HG02973 (cell line): ENCODE data around the gene CPZ.

Source experiments
- ATAC-seq: cut with Tn5 transposase; IDR thresholded peaks from one replicate; pipeline ENCODE4 v1.9.1; 2021; ENCODE audit warnings: moderate library complexity; ENCODE audit not compliant: unreplicated experiment

Gene CPZ

DNA sequence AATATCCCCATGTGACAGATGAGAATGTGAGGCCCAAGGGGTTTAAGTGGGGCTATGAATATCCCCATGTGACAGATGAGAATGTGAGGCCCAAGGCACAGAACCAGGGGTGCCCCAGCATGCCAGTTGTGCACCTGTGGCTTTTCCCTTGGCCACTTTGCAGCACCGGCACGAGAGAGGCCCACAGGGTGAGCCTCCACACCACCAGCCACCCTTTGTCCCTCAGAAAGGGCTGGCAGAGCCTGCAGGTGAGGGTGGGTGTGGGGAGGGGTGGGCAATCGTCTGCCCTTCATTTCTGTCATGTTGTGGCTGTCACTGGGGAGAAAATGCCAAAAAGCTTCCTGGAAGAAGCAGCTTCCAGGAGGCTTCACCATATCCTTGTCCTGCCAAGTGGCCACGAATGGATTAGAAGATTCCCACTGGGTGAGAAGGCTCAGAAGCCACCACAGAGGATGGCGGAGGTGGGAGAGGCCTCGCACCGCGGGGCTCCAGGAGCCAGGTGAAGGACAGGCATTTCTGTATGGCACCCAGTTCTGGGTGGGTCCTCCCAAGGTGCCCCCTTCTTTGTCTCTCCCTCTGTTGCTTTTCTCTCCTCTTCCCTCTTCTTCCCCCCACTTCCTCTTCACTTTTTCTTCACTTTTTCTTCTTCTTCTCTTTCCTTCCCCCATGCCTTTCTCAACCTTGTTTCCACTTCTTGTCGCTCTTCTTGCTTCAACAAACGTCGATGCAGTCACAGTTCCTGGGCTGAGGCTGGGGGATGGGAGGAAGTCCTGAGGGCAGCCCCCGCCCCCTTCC, 12.8 kb upstream of the CPZ start:
- no peak for ATAC-seq

DNA sequence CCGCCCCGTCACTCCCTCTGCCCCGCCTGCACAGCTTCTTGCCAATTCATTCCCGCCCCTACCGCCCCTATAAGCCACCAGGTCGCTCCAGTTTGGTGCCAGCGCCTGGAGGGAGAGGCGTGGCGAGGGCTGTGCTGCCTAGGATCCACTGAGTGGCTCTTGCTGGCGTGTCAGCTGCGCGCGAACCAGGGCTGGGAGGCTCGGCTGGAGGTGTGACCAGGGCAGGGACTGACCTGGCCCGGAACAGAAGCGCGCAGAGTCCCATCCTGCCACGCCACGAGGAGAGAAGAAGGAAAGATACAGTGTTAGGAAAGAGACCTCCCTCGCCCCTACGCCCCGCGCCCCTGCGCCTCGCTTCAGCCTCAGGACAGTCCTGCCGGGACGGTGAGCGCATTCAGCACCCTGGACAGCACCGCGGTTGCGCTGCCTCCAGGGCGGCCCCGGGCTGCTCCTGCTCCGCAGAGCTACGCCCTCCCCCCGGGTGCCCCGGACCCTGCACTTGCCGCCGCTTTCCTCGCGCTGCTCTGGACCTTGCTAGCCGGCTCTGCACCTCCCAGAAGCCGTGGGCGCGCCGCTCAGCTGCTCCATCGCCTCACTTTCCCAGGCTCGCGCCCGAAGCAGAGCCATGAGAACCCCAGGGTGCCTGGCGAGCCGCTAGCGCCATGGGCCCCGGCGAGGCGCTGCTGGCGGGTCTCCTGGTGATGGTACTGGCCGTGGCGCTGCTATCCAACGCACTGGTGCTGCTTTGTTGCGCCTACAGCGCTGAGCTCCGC, 12.1 kb upstream of the CPZ start, which contains the start of gene GPR78:
Gene GPR78, plus strand, starts transcription at position 72 of the 773 bp plus-strand sequence. Its CDS starts 591 bp downstream, at position 663.
- no peak for ATAC-seq

DNA sequence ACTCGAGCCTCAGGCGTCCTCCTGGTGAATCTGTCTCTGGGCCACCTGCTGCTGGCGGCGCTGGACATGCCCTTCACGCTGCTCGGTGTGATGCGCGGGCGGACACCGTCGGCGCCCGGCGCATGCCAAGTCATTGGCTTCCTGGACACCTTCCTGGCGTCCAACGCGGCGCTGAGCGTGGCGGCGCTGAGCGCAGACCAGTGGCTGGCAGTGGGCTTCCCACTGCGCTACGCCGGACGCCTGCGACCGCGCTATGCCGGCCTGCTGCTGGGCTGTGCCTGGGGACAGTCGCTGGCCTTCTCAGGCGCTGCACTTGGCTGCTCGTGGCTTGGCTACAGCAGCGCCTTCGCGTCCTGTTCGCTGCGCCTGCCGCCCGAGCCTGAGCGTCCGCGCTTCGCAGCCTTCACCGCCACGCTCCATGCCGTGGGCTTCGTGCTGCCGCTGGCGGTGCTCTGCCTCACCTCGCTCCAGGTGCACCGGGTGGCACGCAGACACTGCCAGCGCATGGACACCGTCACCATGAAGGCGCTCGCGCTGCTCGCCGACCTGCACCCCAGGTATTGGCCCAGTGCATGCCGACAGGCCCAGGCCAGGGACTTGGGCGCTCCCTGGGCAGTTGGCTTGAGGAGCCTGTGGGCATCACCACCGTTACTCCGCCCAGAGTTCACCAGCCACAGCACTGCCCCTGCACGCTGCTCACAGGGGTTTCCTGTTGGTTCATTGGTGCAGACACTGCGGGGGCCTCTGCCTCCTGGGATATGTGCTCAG, 11.3 kb upstream of the CPZ start:
- ATAC-seq, result no peak

DNA sequence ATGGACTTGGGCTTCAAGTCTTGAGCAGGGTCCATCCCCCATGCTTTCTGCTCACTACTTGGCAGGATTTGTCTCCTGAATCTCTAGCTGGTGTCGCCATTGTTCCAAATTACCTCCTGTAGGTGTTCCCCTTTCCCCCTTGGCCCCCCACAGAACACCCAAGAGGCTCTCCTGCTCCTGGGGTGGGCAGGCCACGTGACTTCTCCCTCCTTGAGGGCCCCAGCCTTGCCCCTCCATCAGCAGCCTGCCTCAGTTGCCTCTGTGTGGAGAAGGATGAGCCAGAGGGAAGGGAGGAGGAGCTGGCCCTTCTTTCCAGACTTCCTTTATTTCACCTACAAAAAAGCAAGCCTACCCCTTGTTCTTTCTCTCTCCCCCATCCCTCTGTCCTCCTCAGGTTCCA, 10.5 kb upstream of the CPZ start:
- no peak for ATAC-seq

DNA sequence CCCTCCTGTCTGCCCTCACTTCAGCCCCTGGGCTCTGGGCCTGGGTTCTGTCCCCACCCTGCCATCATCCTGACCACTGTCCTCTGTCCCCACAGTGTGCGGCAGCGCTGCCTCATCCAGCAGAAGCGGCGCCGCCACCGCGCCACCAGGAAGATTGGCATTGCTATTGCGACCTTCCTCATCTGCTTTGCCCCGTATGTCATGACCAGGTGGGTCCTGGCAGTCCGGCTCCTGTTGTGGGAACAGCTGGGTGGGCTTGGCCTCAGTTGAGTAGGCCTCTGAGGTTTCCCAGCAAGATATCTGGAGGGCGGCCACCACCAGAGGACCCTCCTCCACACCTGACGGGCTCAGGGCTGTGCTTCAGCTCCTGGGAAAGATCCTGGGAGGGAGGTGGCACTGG, 10.1 kb upstream of the CPZ start:
- ATAC-seq, result no peak

DNA sequence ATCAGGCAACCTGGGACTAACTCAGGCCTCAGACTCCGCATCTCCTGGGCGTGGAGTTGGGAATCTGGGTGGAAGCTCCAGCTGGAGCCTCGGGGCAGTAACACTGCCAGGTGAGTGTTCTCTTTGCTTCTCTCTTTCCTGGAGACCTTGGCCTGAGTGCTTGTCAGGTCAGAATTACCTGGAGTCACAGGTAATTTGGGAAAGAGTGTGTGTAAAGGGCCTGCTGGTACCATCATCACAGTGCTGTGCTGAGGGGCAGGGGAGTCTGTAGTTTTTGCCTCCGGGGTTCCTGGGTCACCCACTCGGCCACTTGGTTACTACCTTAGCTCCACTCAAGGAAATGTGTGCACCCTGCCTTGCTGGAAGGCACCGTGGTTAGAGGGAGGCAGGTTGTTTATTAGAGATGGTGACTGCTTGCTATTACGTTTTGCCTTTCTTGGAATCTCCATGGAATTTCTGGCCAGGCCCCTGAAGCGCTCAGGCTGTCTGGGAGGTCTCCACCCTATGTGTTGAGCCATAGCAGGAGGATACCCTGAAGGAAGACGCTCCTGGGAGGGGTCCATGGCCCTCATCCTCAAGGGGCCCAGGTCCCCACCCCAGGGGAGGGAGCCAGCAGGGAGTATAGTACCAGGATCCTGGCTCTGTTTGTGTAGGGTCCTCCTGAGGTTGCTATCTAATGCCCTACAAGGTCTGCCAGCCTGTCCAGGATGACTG, 9.5 kb upstream of the CPZ start:
- no peak for ATAC-seq

DNA sequence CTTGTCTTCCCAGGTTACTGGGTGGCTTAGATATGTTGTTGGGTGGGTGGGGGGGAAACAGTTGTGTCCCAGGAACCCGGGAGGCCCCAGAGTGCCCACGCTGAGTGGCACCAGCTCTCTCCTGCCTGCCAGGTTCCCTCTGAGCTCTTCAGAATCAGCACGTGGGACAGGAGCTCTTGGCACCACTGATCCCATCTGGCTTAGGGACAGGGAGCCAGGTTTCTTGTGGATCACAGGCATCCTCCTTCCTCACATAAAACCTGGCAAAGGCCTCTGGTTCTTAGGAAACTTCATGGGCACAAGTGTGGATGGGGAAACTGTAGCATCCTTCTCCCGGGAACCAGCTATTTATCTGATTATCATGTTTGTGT, 8.9 kb upstream of the CPZ start:
- ATAC-seq, result no peak

DNA sequence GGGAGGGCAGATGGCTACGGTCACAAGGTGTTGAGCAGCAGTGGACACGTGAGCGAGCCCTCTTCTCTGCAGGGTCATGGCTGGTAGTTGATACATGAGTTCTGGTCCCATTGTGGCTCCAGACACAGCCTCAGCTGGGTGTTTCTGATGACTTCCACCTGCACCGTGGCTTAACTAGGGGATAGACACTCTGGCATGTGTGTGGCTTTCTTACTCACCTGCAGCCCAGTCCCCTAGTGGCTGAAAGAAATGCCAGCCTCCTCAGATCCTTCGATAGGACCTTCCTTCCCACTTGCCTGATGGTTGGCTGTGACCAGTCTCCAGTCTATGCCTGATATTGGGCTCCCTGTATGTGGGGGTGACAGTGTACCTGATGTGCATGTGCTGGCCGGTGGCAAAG, 7.4 kb upstream of the CPZ start:
- no peak for ATAC-seq

DNA sequence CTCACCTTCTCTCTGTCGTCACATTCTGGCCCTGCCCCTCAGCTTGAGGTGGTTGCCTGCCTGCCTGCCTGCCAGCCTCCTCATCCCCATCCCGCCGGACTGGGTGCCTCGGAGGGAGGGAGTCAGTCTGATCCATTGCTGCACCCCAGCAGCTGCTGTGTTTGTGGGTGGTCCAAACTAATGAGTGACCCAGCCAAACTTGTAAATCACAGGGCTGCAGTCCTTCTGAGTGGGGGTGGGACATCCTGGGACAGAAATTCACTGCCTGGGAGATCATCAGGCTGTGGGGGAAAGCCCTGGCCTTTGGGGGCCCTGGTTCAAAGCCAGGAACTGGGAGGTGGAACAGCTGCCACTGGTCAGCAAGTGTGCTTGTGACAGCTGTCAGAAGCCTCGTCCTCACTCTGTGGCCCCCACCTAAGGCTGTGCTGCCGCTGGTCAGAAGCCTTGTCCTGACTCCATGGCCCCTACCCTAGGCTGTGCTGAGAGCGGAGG, 6.8 kb upstream of the CPZ start:
- ATAC-seq, result no peak

DNA sequence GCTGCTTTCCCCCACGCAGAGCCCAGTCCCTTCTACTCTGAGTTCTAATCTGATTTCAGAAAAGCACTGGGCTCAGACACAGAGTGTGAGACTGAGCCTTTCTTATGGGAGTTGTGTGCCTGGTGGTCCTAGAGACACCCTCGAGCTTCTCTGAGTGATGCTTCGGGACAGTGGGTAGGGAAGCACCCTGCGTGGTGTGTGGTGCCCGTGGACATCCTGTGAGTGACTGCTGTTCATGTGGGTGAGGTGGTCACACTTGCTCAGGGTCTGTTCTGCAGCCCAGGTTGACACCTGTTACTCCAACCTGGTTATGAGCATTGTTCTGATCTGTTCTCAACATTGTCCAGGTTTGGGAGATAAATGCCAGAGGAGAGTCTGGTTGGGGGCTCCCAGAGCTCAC, 6.3 kb upstream of the CPZ start:
- ATAC-seq, result no peak

DNA sequence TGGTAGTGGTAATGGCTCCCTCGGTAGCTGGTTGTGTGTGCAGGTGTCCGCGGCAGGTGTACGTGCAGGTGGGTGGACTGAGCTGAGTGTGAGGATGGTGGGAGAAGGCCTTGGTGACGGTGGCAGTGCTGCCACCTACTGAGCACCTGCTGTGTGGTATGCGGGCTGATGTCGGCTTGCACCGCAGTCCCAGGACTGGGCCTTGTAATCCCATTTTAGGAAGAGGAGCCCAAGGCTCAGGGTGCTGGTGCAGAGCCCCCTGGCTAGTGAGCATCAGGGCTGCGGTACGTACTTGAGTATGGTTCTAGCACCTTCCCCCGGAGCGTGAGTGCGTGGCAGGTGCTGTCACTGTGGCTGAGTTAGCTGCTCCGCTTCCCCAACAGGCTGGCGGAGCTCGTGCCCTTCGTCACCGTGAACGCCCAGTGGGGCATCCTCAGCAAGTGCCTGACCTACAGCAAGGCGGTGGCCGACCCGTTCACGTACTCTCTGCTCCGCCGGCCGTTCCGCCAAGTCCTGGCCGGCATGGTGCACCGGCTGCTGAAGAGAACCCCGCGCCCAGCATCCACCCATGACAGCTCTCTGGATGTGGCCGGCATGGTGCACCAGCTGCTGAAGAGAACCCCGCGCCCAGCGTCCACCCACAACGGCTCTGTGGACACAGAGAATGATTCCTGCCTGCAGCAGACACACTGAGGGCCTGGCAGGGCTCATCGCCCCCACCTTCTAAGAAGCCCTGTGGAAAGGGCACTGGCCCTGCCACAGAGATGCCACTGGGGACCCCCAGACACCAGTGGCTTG, 5.7 kb upstream of the CPZ start:
- no peak for ATAC-seq

DNA sequence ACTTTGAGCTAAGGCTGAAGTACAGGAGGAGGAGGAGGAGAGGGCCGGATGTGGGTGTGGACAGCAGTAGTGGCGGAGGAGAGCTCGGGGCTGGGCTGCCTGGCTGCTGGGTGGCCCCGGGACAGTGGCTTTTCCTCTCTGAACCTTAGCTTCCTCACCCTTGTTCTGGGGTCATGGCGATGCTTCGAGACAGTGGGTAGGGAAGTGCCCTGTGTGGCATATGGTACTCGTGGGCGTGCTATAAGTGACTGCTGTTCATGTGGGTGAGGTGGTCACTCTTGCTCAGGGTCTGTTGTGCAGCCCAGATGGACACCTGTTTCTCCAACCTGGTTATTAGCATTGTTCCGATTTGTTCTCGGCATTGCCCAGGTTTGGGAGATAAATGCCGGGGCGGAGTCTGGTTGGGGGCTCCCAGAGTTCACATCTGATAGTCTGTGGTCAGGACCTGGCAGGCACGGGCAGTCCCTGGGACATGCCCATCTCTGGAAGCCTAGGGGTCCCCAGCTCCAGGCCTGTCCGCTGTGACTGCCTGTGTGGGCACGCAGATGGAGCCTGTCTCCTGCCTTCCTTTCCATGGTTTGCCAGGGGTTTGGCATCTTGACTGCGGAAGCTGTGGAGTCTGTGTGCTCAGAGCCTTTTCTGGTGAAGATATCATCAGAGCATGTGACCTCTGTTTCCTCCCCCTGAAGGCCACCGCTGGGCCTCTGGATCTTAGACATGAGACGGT, 4.9 kb upstream of the CPZ start:
- no peak for ATAC-seq

DNA sequence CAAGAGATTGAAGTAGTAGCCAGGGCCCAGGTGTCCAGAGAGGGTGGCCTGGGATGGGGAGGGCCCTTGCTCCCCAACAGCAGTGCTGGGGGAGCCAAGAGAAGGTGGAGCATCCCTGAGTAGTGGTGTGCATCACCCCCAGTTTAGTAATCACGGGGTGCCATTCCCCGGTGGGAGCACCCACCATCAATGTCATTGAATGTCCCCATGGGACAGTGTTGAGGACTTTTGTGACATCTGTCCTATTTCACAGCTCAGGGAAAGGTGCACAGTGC, 4.4 kb upstream of the CPZ start:
- no peak for ATAC-seq

DNA sequence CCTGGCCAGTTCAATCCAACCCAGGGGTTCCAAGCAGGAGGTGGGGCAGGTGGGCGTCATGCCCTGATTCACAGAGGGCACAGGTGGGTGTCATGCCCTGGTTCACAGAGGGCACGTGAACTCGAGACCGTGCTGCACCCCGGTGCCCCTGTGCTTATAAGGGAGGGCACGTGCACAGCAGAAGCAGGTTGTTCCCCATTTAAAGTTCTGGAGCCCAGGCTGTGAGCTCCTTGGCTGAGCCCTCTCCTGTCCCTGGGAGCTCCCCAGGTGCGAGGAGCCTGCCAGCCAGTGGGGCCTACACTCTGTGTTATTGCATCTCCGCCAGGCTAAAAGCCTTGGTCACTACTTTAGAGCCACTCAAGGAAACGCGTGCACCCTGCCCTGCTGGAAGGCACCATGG, 3.2 kb upstream of the CPZ start:
- ATAC-seq, result no peak

DNA sequence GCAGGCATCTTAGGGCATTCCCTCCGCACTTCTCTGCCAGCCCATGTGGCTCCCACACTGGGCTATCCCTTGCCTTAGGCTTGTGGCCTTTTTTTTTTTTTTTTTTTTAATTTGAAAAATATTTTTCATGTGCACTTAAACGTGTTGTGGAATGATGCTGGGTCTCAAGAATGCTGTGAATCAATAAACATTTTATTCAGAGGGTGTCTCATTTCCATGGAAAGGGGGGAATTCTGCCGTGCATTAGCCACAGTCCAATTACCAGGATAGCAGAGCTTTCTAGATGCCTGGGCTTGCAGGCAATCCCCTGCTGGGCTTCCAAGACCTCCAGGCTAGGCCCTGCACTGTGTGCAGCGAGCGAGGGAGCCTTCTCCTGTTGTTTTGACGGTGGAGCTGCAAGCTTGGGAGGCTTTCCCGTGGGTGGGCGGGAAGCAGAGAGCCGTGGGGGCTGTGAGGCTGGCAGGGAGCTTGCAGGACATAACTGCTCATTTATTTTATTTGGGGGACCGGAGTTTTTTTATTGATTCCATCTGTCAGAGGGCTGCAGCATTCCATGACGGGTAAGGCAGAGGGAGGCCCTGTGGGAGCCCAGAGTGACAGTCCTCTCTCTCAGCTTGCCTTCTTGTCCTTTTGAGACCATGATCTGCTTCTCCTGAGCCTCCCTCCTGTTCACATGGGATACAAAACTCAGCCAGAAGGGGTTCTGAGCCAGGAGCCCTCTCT, 2.6 kb upstream of the CPZ start:
- no peak for ATAC-seq

DNA sequence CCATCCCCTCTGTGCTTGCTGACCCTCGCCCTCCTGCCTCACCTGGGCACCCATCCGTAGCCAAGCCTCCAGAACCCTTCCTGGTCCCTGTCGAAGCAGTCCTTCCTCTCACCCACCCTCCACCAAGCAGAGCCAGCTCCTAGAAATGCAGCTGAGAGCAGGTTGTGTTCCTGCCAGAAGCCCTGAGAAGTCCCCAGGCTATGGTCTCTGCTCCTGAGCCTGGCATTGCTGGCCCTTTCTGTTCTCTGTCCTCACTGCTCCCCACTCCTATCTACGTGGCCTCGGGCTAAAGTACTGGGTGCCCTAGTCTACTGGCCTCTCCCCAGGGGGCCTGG, 2.1 kb upstream of the CPZ start:
- no peak for ATAC-seq

DNA sequence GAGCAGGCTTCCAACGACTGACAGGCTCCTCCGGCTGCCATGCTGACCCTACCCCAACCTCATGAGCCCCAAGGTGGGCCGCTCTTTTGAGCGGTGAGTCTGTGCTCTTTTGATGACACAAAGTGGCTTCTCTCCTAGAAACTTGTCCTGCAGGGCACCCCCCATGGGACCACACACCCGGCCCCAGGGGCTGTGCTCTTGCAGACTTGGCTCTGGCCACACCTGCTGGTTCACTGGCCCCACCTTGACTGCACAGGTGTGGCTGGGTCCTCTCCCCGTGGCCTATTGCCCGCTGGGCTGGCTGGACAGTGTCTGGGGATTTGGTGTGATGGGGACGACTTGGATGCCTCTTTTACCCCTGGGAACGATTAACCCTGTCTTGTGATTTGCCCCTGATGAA, 1.5 kb upstream of the CPZ start:
- no peak for ATAC-seq

DNA sequence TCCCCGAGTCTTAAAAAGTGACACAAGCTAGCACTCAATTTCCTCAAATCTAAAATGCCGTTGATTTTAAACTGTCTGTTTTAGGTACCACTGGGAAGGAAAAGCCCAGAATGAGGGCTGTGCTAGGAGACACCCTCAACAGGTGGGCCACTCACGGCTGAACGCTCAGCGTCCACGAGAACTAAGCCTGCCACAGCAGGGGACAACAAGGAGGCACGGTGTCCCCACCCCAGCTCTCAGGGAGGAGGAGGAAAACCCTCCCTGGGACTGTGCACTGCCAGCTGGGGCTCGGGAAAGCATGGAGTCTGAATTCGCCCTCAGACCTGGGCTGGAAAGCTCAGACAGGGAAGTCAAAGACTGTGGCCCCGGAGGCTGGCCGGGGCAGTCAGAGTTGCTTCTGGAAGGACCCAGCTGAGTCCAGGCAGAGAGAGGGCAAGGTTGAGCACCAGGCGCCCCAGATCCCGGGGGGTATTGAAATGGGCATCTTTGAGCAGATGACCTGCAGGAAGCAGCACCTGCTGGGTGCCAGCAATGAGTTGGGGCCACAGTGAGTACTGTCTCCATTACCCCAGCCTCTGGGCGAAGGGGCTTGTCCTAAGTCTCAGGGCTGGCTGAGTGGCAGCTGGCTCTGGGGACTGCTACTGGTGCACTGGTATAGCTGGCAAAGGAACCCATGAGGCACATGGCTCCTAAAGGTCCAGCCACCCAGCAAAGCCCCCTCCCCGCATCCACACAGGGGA, 769 bp upstream of the CPZ start:
- no peak for ATAC-seq
